ENCODE results near the gene ZNF678.

GRCh38 chr1:227723474-227723873 is 160.1 kb downstream of the ZNF678 start:
- no peak for TF ChIP-seq CTCF (IDR thresholded peaks at IDR 0.05; ENCODE audit: control extremely low read depth in 1 of 3, insufficient read depth in 1 of 3, low read depth in 1 of 3, low read length in 3 of 3)
- TF ChIP-seq RFX5 (IDR thresholded peaks at IDR 0.05; ENCODE audit: borderline replicate concordance, low read depth, low read length) = no peak
- TF ChIP-seq CREB1 (IDR thresholded peaks at IDR 0.05) = no peak
- TF ChIP-seq EGR1 (IDR thresholded peaks at IDR 0.05; ENCODE audit: borderline replicate concordance, low read depth, low read length) = no peak
- TF ChIP-seq E2F6 (IDR thresholded peaks at IDR 0.05) = no peak
- no peak for TF ChIP-seq TAF1 (IDR thresholded peaks at IDR 0.05; ENCODE audit: low read depth, low read length)
- TF ChIP-seq YY1 (IDR thresholded peaks at IDR 0.05; ENCODE audit: low read depth, low read length) = no peak
- TF ChIP-seq SUZ12 (IDR thresholded peaks at IDR 0.05; ENCODE audit: low read length) = no peak
- no peak for TF ChIP-seq EP300 (IDR thresholded peaks at IDR 0.05; ENCODE audit: borderline replicate concordance in 1 of 2, low read depth in 2 of 2, low read length in 2 of 2)
- TF ChIP-seq JUN (IDR thresholded peaks at IDR 0.05; ENCODE audit: low read depth, low read length) = no peak
- no peak for TF ChIP-seq SIN3A (conservative IDR thresholded peaks at IDR 0.05 in 1 of 2, IDR thresholded peaks at IDR 0.05 in 1 of 2; ENCODE audit: low read depth in 1 of 2, low read length in 2 of 2)
- TF ChIP-seq BRCA1 (IDR thresholded peaks at IDR 0.05; ENCODE audit: low read depth, low read length) = no peak

Measured in H1 (cell line).